C1 segment of cervical spinal cord (tissue), 14 donors: ENCODE measurements around the gene UBE2D2.

Experiments
- DNase-seq, 14 donors: peaks; one replicate each; lab custom pipeline; 2025; lab: John Stamatoyannopoulos, UW

UBE2D2 gene

DNA sequence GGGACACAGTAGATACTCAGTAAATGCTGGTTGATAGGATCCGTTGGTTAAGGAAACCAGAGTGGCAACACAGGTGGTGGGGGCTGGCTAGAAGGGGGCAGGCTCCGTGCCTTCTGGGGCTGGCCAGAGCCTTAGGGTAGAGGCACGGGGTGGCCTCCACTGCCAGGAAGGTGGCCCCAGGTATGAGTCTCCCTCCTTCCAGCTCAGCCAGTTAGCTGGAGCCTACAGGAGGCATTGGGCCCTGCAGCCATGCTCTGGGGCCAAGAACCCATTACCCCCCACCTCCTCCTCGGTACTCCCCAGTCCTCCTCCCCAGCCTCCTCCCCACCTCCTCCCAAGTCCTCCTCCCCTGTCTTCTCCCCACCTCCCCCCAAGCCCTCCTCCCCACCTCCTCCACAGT is 114.7 kb downstream of the UBE2D2 start:
- DNase-seq: no peak

DNA sequence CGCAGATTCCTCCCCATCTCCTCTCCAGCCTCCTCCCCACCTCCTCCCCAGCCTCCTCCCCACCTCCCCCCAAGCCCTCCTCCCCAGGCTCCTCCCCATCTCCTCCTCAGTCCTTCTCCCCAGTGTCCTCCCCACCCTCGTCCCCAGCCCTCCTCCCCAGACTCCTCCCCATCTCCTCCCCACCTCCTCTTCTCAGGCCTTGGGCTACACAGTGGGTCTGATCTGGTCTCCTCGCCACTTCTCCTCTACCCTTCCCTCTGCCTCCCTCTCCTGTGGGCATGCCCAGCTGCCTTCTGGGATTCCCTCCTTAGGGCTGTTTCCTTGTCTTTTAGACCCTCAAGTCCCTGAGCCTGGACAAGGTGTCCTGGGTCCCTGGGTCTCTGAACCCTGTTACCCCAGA is 115.3 kb downstream of the UBE2D2 start:
- DNase-seq: peak in 1 of 14 donors; percentile 73

DNA sequence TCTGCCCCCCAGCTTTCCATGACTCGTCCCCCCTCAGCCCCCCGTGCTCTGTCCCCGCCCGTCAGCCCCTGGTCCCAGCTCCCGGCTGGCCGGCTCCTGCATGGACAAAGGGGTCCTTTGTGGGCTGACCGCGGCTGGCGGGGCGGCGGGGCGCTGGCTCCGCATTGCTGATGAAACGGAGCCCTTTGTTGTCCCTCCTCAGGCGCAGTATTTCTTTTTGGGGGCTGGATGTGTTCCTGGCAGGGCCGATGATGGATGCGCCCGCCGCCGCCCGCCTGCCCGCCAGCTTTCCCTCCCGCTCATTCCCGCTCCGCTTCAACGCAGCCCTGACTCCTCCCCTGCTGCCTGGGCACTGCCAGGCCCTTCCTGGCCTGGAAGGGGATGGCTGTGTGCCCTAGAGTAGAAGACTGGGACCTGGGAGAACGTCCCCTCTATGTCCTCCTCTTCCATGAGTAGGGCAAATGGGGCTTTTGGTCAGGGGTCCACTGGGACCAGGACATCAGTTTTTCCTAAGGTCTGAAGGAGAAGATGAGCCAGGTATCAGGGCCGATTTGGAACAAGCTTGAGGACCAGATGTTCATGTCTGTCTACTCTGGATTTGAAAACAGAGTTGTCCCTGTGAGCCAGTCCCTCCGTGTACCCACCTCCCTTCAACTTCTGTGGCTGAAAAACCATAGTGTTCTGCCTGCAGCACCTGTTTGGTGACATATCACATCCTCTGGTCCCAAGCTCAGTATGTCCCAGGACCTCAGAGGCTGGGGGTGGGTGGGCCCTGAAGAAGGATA is 116.0 kb downstream of the UBE2D2 start:
- DNase-seq: peak in 12 of 14 donors; percentile 68 to 97 (median 90)
